AG09309 (cell line): ENCODE data around the gene CGB3.
"Not testable (repeated sequence)": the region's sequence is repeated elsewhere in the genome, so short reads cannot be mapped to it uniquely, and the experiment has no call there.

Source experiments
- DNase-seq: peaks from one replicate; pipeline ENCODE4 v3.0.0-alpha.2; 2010; ENCODE audit warnings: low read depth
- H3K4me3 ChIP-seq: 2 replicates; pipeline ENCODE4 v1.5.1; 2011; ENCODE audit warnings: mild to moderate bottlenecking, low read depth, low read length, moderate library complexity; ENCODE audit not compliant: control insufficient read depth
- TF ChIP-seq, protein P1 (sequence below): IDR thresholded peaks from 2 replicates; pipeline ENCODE4 v1.5.1; 2011; ENCODE audit warnings: mild to moderate bottlenecking, low read depth, low read length, inconsistent platforms; ENCODE audit not compliant: insufficient read depth, control insufficient read depth; ENCODE audit errors: missing control alignments

Gene CGB3

GRCh38 chr19:49064029-49064629 is 40.0 kb upstream of the CGB3 start:
- no peak overlapping the region for H3K4me3 ChIP-seq
- TF ChIP-seq, protein P1, sequence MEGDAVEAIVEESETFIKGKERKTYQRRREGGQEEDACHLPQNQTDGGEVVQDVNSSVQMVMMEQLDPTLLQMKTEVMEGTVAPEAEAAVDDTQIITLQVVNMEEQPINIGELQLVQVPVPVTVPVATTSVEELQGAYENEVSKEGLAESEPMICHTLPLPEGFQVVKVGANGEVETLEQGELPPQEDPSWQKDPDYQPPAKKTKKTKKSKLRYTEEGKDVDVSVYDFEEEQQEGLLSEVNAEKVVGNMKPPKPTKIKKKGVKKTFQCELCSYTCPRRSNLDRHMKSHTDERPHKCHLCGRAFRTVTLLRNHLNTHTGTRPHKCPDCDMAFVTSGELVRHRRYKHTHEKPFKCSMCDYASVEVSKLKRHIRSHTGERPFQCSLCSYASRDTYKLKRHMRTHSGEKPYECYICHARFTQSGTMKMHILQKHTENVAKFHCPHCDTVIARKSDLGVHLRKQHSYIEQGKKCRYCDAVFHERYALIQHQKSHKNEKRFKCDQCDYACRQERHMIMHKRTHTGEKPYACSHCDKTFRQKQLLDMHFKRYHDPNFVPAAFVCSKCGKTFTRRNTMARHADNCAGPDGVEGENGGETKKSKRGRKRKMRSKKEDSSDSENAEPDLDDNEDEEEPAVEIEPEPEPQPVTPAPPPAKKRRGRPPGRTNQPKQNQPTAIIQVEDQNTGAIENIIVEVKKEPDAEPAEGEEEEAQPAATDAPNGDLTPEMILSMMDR, result no peak
- DNase-seq, result no peak

DNA sequence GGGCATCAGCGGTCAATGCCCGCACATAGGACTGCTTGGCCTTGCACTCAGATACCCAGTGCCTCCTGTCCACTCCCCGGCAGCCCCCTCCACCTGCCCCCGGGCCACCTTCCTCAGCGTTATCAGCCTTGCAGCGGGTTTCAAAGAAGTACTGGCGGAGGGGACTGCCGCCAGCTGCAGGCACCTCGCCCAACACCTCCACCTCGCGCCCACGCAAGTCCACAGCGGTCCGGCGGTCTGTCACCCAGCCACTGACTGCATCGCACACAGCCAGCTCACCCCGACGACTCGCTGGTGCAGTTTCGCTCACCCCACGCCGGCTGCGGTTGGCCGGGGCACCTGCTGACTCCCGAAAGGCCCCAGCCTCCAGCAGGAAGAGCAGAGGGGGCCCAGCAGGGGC is 37.3 kb upstream of the CGB3 start:
- no peak overlapping the region for H3K4me3 ChIP-seq
- TF ChIP-seq, protein P1, result no peak
- DNase-seq, result no peak

DNA sequence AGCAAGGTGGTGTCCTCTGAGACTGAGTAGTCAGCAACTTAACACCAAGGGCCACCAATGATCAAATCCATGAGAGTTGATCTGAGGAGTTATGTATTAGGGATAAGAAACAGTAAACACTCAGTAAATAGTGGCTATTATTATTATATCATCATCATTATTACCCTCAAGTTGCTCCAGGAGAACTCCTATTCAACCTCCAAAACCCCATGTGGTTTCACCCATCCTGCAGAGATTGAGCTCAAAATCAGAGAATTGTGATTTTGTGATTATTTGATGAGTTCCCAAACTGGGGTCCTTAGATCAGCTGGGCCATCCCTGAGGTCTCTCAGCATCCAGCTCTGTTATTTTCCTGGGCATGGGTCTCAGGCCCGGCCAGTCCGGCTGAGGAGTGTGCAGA is 36.9 kb upstream of the CGB3 start:
- no peak for DNase-seq
- TF ChIP-seq, protein P1, result no peak
- no peak overlapping the region for H3K4me3 ChIP-seq

GRCh38 chr19:49059053-49059452 is 34.9 kb upstream of the CGB3 start:
- no peak overlapping the region for H3K4me3 ChIP-seq
- DNase-seq, result no peak
- TF ChIP-seq, protein P1, result no peak

- TF ChIP-seq, protein P1, result no peak
- H3K4me3 ChIP-seq, result no peak overlapping the region
- DNase-seq, result no peak
Observed at GRCh38 chr19:49058562-49058961, 34.4 kb upstream of the CGB3 start.

- TF ChIP-seq, protein P1, result no peak
- DNase-seq, result no peak
- H3K4me3 ChIP-seq, result peak within 1 kb of the TSS; percentile 54
Observed at GRCh38 chr19:49057636-49058234, 33.6 kb upstream of the CGB3 start, which contains the start of gene CGB7. Gene CGB7, minus strand, starts transcription at chr19:49057749. Its CDS starts 2,374 bp downstream, at chr19:49055375.

GRCh38 chr19:49056902-49057596 is 32.9 kb upstream of the CGB3 start:
- DNase-seq, result not testable (repeated sequence)
- H3K4me3 ChIP-seq, result peak overlapping the region; percentile 54
